Spleen (tissue), 7 donors: ENCODE measurements around the gene MYL4.

Experiments
- POLR2A ChIP-seq, 3 donors: fragments of 450-650 bp; IDR thresholded peaks; one replicate each; pipeline ENCODE4 v1.5.1; 2017; ENCODE audit warnings: antibody characterized with exemption in 3 of 3, mild to moderate bottlenecking in 1 of 3
- POLR2AphosphoS5 ChIP-seq, 3 donors: sonication (generic); formaldehyde crosslinking; IDR thresholded peaks; one replicate each; pipeline ENCODE4 v1.5.1; 2017; ENCODE audit warnings: antibody characterized with exemption in 3 of 3
- TF ChIP-seq, protein P1 (sequence below), 11 experiments: fragments of 200-600 bp in 7 of 11; fragments of 450-650 bp in 4 of 11; sonication (generic) in 4 of 11; IDR thresholded peaks in 8 of 11; conservative IDR thresholded peaks in 3 of 11; 1 replicate in 7 of 11; 2 replicates in 4 of 11; pipeline versions ENCODE4 v1.4.0 to v1.8.0; 2016 to 2021; ENCODE audit warnings: antibody characterized with exemption in 11 of 11, inconsistent platforms in 4 of 11, mild to moderate bottlenecking in 1 of 11
- donor health status: DM: no; HTN: no; CAD: no; lungs with moderate emphysema.
- donor health status: DM: no; HTN: no; CAD: no.
- donor health status: DM: no; HTN: no; CAD: no.

DNA sequence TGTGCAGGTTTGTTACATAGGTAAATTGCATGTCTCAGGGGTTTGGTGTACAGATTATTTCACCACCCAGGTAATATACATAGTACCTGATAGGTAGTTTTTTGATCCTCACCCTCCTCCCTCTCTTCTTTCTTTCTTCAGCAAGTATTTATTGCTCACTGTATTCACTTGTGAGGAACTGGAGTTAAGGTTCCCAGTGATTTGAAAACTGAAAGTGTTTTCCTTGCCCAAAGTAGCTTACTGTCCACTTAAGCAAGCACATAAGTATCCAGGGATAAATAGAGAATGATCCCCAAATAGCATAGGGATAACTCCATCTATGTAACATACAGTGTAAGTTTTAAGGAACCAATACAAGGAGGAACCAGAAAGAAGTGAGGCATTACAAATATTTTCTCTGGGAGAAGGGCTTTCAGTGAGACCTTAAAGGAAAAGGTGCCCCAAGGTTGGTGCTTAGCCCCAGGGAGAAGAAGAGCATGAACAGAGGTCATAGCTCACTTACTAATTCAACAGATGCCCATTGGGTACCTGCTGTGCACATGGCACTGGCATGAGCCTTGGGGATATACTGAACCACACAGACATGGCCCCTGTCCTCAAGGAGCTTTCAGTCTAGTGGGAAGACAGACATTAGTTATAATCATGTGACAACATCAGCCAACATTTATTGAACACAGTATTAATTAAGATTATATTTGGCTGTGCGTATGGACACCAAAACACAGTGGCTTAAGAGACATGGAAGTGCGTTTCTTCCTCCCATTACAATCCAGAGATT, 17.0 kb downstream of the MYL4 start:
- TF ChIP-seq, protein P1, sequence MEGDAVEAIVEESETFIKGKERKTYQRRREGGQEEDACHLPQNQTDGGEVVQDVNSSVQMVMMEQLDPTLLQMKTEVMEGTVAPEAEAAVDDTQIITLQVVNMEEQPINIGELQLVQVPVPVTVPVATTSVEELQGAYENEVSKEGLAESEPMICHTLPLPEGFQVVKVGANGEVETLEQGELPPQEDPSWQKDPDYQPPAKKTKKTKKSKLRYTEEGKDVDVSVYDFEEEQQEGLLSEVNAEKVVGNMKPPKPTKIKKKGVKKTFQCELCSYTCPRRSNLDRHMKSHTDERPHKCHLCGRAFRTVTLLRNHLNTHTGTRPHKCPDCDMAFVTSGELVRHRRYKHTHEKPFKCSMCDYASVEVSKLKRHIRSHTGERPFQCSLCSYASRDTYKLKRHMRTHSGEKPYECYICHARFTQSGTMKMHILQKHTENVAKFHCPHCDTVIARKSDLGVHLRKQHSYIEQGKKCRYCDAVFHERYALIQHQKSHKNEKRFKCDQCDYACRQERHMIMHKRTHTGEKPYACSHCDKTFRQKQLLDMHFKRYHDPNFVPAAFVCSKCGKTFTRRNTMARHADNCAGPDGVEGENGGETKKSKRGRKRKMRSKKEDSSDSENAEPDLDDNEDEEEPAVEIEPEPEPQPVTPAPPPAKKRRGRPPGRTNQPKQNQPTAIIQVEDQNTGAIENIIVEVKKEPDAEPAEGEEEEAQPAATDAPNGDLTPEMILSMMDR (IDR thresholded peaks at IDR 0.05 in 8 of 11, conservative IDR thresholded peaks at IDR 0.05 in 3 of 11) = no peak
- no peak for TF ChIP-seq POLR2A (IDR thresholded peaks at IDR 0.05)
- TF ChIP-seq POLR2AphosphoS5 (IDR thresholded peaks at IDR 0.05) = no peak
